GM18951 (cell line): ENCODE measurements around the gene ITGB3.

Experiments
- POLR2A ChIP-seq: IDR thresholded peaks from 4 replicates; pipeline ENCODE4 v1.6.1; 2011; ENCODE audit warnings: mild to moderate bottlenecking; ENCODE audit not compliant: insufficient read length, insufficient read depth; ENCODE audit errors: extremely low read depth
- in situ Hi-C: fragments of 300-500 bp; cut with MboI; formaldehyde crosslinking; loops from one replicate; pipeline ENCODE4 v1.12.0; 2022; ENCODE audit warnings: low sequenced_read_pairs, mixed read lengths, inconsistent platforms; ENCODE audit not compliant: unreplicated experiment

ITGB3 gene

DNA sequence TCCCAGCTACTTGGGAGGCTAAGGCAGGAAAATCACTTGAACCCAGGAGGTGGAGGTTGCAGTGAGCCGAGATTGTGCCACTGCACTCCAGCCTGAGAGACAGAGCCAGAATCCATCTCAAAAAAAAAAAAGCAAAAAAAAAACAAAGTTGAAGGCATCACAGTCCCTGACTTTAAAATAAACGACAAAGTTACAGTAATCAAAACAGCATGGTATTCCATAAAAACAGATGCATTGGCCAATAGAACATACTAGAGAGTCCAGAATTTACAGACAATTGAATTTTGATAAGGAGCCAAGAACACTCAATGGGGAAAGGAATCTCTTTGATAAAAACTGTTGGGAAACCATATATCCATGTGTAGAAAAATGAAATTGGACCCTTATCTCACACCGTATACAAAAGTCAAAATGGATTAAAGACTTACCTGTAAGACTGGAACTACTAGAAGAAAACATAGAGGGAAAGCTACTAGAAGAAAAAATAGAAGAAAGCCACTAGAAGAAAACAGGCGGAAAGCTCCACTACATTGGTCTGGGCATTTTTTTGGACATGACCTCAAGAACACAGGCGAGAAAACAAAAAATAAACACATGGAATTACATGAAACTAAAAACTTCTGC is 67.4 kb downstream of the ITGB3 start:
- TF ChIP-seq POLR2A: no peak
- in situ Hi-C loops: no loop called here

DNA sequence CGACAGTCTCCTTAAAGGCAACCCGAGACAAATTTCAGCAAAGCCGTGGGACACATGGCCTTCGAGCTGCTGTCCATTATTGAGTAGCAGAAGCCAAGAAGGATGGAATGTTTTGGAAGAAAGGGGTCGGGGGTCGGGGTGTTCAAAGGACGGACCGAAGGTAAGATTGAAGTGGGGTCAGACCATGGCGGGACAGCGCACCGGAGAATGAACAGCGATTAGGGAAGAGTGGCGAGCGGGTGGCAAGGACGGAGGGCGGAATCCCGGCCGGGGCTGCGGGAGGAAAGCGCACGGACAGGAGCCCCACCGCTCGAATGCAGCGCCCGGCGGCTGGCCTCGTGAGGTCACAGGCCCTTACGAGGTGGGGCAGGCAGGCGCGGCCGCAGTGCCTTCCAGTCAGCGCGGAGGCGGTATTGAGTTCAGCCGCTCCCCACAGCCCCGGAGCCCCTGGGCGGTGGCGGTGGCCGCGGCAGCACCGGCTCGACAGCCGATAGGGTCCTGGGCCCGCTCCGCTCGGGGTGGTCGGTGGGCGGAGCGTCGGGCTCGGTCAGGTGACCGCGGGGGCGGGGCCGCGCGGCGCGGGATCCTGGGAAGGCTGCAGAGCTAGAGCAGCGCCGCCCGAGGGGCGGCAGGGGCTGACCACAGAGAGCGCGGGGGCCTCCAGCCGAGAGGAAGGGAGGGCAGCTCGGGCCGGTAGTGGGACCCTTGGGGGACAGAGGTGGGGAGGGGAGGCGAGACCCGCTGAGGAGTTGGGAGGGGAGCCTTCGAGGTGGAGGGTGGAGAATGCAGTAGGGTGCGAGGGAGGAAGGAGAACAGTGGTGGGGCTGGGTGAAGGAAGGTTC is 70.0 kb downstream of the ITGB3 start, which contains the start of gene EFCAB13:
TSS of gene EFCAB13 (plus strand) at position 574 of the 842 bp plus-strand sequence. CDS start 4,399 bp downstream, outside the sequence.
- in situ Hi-C loops: no loop called here
- peak; percentile 93 for TF ChIP-seq POLR2A

DNA sequence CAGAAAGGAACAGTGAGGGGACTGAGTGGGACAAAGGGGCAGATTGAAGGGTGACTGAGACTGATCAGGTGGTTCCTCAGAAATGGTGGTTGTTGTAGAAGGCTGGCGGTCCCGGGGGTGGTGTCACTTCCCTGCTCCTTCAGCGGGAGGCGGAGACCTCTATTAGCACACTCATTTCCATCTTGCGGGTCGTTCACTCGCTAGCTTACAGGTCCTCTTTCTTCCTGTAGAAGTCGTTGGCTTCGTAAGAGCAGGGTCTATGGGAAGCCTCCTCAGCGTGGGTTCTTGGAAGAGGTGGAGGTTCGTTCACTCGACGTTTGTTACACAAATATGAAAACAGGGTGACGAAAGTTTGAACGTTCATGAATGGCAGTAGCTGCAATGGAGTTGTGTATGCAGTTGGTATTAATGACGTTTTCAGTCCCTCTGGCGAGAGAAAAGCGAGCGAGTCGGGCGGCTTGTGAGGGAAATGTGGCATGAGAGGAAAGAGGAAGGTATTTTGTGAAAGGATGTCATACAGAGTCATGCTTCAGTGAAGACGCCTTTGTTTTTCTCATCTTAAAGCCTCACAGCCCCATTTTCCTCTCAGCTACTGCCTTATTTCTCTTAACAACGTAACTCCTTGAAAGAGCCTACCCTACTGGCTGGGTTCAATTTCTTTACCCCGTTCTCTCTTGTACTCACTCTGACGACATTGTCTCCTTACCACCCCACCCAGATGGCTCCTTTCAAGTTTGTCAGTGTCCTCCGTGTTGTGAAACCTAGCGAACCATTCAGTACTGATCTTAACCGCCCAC is 70.8 kb downstream of the ITGB3 start:
- TF ChIP-seq POLR2A: peak; percentile 54
- in situ Hi-C loops: no loop called here

DNA sequence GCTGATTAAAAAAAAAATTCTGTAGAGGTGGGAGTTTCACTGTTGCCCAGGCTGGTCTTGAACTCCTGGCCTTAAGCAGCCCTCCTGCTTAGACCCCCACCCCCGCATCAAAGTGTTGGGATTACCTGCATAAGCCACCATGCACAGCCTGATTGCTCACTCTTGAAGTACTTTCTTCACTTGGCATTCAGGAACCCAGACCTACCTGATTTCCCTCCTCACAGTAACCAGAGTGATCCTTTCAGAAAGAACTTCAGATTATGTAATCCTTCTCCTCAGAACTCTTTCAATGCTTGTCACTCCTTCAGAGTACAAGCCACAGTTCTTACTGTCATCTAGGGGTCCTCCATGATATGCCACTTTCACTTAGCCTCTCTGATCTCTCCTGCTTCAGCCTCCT is 71.5 kb downstream of the ITGB3 start:
- no peak for TF ChIP-seq POLR2A
- in situ Hi-C loops: no loop called here

DNA sequence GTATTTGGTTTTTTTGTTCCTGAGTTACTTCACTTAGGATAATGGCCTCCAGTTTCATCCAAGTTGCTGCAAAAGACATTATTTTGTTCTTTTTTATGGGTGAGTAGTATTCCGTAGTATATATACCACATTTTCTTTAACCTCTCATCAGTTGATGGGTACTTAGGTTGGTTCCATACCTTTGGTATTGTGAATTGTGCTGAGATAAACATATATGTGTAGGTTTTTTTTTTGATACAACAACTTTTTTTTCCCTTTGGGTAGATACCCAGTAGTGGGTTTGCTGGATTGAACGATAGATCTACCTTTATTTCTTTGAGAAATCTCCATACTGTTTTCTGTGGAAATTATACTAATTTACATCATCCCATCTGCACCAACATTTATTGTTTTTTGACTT is 76.9 kb downstream of the ITGB3 start:
- no peak for TF ChIP-seq POLR2A
- in situ Hi-C loops: no loop called here

DNA sequence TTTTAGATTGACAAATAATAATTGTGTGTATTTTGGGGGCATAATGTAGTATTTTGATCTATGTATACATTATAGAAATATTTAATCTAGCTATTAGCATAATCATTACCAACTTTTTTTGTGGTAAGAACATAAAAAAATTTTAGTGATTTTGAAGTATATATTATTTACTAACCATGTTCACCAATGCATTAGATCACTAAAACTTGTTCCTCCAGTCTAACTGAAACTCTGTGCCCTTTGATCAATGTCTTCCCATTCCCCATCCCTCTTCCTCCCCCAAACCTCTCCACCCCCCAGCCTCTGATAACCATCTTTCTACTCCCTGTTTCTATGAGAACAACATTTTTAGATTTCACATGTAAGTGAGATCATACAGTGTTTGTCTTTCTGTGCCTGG is 78.7 kb downstream of the ITGB3 start:
- no peak for TF ChIP-seq POLR2A
- in situ Hi-C loops: no loop called here

DNA sequence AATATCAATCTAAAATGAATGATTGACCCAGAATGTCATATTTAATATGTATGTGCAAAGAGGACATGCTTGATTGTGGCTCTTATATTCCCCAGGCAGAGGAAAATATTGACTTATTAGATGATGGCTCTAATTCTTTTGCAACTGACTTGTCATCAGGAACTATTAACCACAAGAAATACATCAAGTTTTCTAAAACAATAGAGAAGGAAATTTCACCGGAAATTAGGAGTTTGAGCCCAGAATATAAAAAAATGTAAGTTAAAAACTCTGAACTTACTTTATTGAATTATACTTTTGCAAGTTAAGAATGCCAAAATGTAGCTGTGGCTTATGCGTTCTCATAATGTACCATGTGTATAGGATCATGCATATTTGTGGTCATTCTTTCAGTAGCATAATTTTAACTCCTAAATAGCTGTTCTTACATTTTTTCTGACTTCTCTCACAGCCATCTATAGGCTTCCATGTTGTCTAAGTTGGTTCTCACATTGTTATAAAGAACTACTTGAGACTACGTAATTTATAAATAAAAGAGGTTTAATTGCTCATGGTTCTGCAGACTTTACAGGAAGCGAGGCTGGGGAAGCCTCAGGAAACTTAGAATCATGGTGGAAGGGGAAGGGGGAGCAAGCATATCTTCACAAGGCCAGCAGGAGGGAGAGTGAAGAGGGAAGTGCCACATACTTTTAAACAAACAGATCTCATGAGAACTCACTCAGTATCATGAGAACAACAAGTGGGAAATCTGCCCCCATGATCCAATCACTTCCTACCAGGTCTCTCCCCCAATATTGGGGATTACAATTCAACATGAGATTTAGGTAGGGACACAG is 81.7 kb downstream of the ITGB3 start:
- no peak for TF ChIP-seq POLR2A
- in situ Hi-C loops: no loop called here

DNA sequence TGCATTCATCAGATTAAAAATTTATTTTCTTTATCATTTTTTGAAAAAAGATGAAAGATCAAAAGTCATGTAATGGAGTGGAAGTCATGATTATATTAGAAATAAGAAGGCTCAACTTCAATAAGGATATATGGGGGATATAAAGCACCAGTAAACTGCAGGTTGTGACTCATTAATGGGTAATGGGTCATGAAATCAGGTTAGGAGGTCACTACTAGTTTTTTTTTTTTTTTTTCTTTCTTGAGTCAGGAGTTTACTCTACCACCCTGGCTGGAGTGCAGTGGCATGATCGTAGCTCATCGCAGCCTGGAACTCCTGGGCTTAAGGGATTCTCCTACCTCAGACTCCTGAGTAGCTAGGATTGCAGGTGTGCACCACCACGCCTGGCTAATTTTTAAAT is 84.4 kb downstream of the ITGB3 start:
- TF ChIP-seq POLR2A: no peak

DNA sequence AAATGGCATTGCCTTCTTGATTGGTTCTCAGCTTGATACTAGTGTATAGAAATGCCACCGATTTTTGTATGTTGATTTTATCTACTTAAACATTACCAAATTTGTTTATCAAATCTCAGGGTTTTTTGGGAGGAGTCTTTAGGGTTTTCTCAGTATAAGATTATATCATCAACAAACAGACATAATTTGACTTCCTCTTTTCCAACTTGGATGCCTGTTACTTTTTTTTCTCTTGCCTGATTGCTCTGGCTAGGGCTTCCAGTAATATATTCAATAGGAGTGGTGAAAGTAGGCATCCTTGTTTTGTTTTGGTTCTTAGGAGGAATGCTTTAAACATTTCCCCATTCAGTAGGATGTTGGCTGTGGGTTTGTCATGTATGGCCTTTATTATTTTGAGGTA is 99.2 kb downstream of the ITGB3 start:
- in situ Hi-C loops: no loop called here
- no peak for TF ChIP-seq POLR2A

More for the DNA sequence above, 84.4 kb downstream of the ITGB3 start:
- in situ Hi-C loops: no loop called here

DNA sequence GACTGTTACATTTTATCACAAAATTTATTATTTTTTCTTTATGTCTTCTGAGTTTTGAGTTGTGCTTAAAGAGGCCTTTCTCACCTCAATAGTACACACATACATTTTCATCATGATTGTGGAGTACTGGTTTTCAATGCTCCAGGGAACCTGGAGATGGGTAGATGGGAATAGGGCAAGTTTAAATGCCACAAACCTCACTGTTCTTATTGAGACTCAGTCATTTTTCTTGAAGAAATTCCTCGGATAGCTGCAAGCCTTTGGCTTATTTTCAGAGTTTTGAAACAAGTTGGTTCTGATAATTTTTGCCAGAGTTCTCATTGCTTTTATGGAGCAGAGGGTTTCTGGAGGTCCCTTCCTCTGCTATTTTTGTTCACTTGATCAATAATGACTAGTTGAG is 105.0 kb downstream of the ITGB3 start:
- in situ Hi-C loops: no loop called here
- TF ChIP-seq POLR2A: no peak
